Duodenal mucosa (tissue), 2 donors: ENCODE results near the gene USP53.

ENCODE experiments used
- H3K27ac ChIP-seq: one replicate; pipeline ENCODE4 v1.7.0; 2013; ENCODE audit warnings: low read depth, low read length
- H3K27me3 ChIP-seq, 2 donors: one replicate each; pipeline ENCODE4 v1.7.0; 2013; ENCODE audit warnings: low read length in 2 of 2, control low read depth in 1 of 2; ENCODE audit not compliant: insufficient read depth in 2 of 2, control insufficient read depth in 1 of 2
- H3K36me3 ChIP-seq, 2 donors: one replicate each; pipeline ENCODE4 v1.7.0; 2013; ENCODE audit warnings: low read length in 2 of 2, control low read depth in 1 of 2; ENCODE audit not compliant: insufficient read depth in 2 of 2, control insufficient read depth in 1 of 2
- H3K4me1 ChIP-seq, 2 donors: one replicate each; pipeline ENCODE4 v1.7.0; 2013; ENCODE audit warnings: low read length in 2 of 2, control low read depth in 1 of 2; ENCODE audit not compliant: insufficient read depth in 2 of 2, control insufficient read depth in 1 of 2
- H3K4me3 ChIP-seq, 2 donors: one replicate each; pipeline ENCODE4 v1.7.0; 2013; ENCODE audit warnings: low read length in 2 of 2, low read depth in 1 of 2
- H3K9ac ChIP-seq, 2 donors: one replicate each; pipeline ENCODE4 v1.7.0; 2013; ENCODE audit warnings: low read length in 2 of 2, low read depth in 1 of 2
- H3K9me3 ChIP-seq, 2 donors: one replicate each; pipeline ENCODE4 v1.7.0; 2013; ENCODE audit warnings: low read length in 2 of 2, control low read depth in 1 of 2; ENCODE audit not compliant: control insufficient read depth in 1 of 2

USP53 gene

GRCh38 chr4:119286377-119287002, 74.0 kb downstream of the USP53 start:
- H3K4me1 ChIP-seq = peaks cover 0 to 6% of the 10 kb centered on the region in 2 donors
- no peak overlapping the region for H3K27ac ChIP-seq

GRCh38 chr4:119289313-119289712, 76.8 kb downstream of the USP53 start:
- no peaks in the 10 kb centered on the region for H3K9me3 ChIP-seq
- no peaks in the 10 kb centered on the region for H3K27me3 ChIP-seq
- peaks cover 0 to 6% of the 10 kb centered on the region in 2 donors for H3K4me1 ChIP-seq
- no peak overlapping the region for H3K9ac ChIP-seq
- peaks cover 7 to 17% of the 10 kb centered on the region in 2 donors for H3K36me3 ChIP-seq
- H3K4me3 ChIP-seq = no peak overlapping the region
- no peak overlapping the region for H3K27ac ChIP-seq

More at GRCh38 chr4:119286377-119287002, 74.0 kb downstream of the USP53 start:
- H3K36me3 ChIP-seq = peaks cover 0 to 6% of the 10 kb centered on the region in 2 donors
- no peak overlapping the region for H3K9ac ChIP-seq
- H3K4me3 ChIP-seq = no peak overlapping the region
- H3K27me3 ChIP-seq = no peaks in the 10 kb centered on the region
- no peaks in the 10 kb centered on the region for H3K9me3 ChIP-seq

GRCh38 chr4:119290598-119290997, 78.1 kb downstream of the USP53 start:
- H3K9ac ChIP-seq = no peak overlapping the region
- no peaks in the 10 kb centered on the region for H3K9me3 ChIP-seq
- H3K4me1 ChIP-seq = no peaks in the 10 kb centered on the region
- H3K4me3 ChIP-seq = no peak overlapping the region
- no peak overlapping the region for H3K27ac ChIP-seq
- no peaks in the 10 kb centered on the region for H3K27me3 ChIP-seq
- H3K36me3 ChIP-seq = peaks cover 7 to 17% of the 10 kb centered on the region in 2 donors

GRCh38 chr4:119296356-119296755, 83.8 kb downstream of the USP53 start:
- Histone ChIP-seq H3K36me3 (peaks cover 11 to 19% of the 10 kb centered on the region in 2 donors), H3K27ac (no peak overlapping the region), H3K27me3 (no peaks in the 10 kb centered on the region), H3K9ac (no peak overlapping the region), H3K4me3 (no peak overlapping the region), H3K4me1 (peaks cover 15 to 16% of the 10 kb centered on the region in 2 donors), H3K9me3 (no peaks in the 10 kb centered on the region)

- no peak overlapping the region for H3K27ac ChIP-seq
- H3K9ac ChIP-seq = no peak overlapping the region
- peaks cover 7 to 14% of the 10 kb centered on the region in 2 donors for H3K36me3 ChIP-seq
- no peaks in the 10 kb centered on the region for H3K27me3 ChIP-seq
- H3K4me1 ChIP-seq = peaks cover 15 to 16% of the 10 kb centered on the region in 2 donors
- H3K4me3 ChIP-seq = no peak overlapping the region
- no peaks in the 10 kb centered on the region for H3K9me3 ChIP-seq
These were observed 85.3 kb downstream of the USP53 start for GRCh38 chr4:119297795-119298194.

- peak overlapping the region; percentile 98 to 100 for H3K9ac ChIP-seq
- H3K4me1 ChIP-seq = peaks cover 15 to 16% of the 10 kb centered on the region in 2 donors
- H3K27me3 ChIP-seq = no peaks in the 10 kb centered on the region
- no peaks in the 10 kb centered on the region for H3K9me3 ChIP-seq
- H3K27ac ChIP-seq = peak overlapping the region; percentile 97
- peaks cover 4 to 8% of the 10 kb centered on the region in 2 donors for H3K36me3 ChIP-seq
- peak overlapping the region; percentile 98 to 100 for H3K4me3 ChIP-seq
These were observed 86.8 kb downstream of the USP53 start for GRCh38 chr4:119299260-119299671.

- Histone ChIP-seq H3K4me1 (peaks cover 15 to 16% of the 10 kb centered on the region in 2 donors), H3K4me3 (peak overlapping the region; percentile 98 to 100), H3K27me3 (no peaks in the 10 kb centered on the region), H3K9ac (peak overlapping the region; percentile 98 to 100), H3K27ac (peak overlapping the region; percentile 97), H3K36me3 (peaks cover 4 to 8% of the 10 kb centered on the region in 2 donors), H3K9me3 (no peaks in the 10 kb centered on the region)
These were observed 87.2 kb downstream of the USP53 start for GRCh38 chr4:119299741-119300100.

- H3K36me3 ChIP-seq = peaks cover 4 to 8% of the 10 kb centered on the region in 2 donors
- peaks cover 15 to 16% of the 10 kb centered on the region in 2 donors for H3K4me1 ChIP-seq
- H3K27ac ChIP-seq = peak overlapping the region; percentile 97
- no peaks in the 10 kb centered on the region for H3K27me3 ChIP-seq
- peak overlapping the region; percentile 98 to 100 for H3K9ac ChIP-seq
- peak overlapping the region; percentile 98 to 100 for H3K4me3 ChIP-seq
- no peaks in the 10 kb centered on the region for H3K9me3 ChIP-seq
These were observed 87.8 kb downstream of the USP53 start for GRCh38 chr4:119300101-119300978.

- no peak overlapping the region for H3K9ac ChIP-seq
- no peaks in the 10 kb centered on the region for H3K9me3 ChIP-seq
- H3K27ac ChIP-seq = no peak overlapping the region
- no peaks in the 10 kb centered on the region for H3K27me3 ChIP-seq
- no peak overlapping the region for H3K4me3 ChIP-seq
- H3K36me3 ChIP-seq = peaks cover 0 to under 1% of the 10 kb centered on the region in 2 donors
- H3K4me1 ChIP-seq = peaks cover 15 to 16% of the 10 kb centered on the region in 2 donors
These were observed 89.7 kb downstream of the USP53 start for GRCh38 chr4:119302073-119302832.
